HepG2 (cell line): Measurements from ENCODE around the gene LSM3. TPM values are rescaled to one million over a fixed set of nuclear protein-coding genes. Genes with fewer than 3 reads are reported as not detected.

ENCODE experiments used
- ATAC-seq: fragments of 200-7000 bp; cut with Tn5 transposase; 3 replicates; pipeline ENCODE4 v1.9.1; 2020; ENCODE audit warnings: mild to moderate bottlenecking, moderate library complexity
- BruUV-seq: library from RNA; stranded (reverse); fragments of 400-500 nt; replicated peaks from 2 replicates; lab custom pipeline; 2021; lab: Mats Ljungman, UMichigan
- CTCF ChIA-PET: fragments of 300-600 bp; formaldehyde crosslinking; extraction: SDS; loops from one replicate; lab custom pipeline; 2021; ENCODE audit warnings: low total read pairs, inconsistent platforms, low intra/inter-chr PET ratio; lab: Yijun Ruan, JAX
- POLR2A ChIA-PET: fragments of 350-600 bp; sonication (Branson Sonifier 250); formaldehyde crosslinking; loops from one replicate; lab custom pipeline; 2020; ENCODE audit warnings: antibody characterized with exemption, inconsistent platforms; lab: Yijun Ruan, JAX
- DNase-seq: peaks from one replicate; pipeline ENCODE4 v3.0.0-alpha.2; 2015; ENCODE audit warnings: low spot score
- FAIRE-seq: peaks from 3 replicates; lab custom pipeline; 2011; peaks lifted over from hg19 to GRCh38; lab: Jason Lieb, UNC
- H2AFZ ChIP-seq: one replicate; pipeline ENCODE4 v1.6.1; 2011; ENCODE audit warnings: low read length, inconsistent platforms
- H3K27ac ChIP-seq: fragments of 300-600 bp; 3 replicates; pipeline ENCODE4 v1.8.0; 2011; ENCODE audit warnings: mixed run types, mild to moderate bottlenecking, mixed read lengths, low read length, inconsistent platforms; ENCODE audit not compliant: insufficient read depth; ENCODE audit errors: extremely low read length
- H3K27me3 ChIP-seq, 2 experiments: fragments of 200-600 bp in 1 of 2; 2 replicates in 1 of 2; 3 replicates in 1 of 2; pipeline versions ENCODE4 v1.6.0 to v1.8.0; 2011; ENCODE audit warnings: low read length in 2 of 2, mild to moderate bottlenecking in 2 of 2, moderate library complexity in 2 of 2, inconsistent platforms in 1 of 2; ENCODE audit not compliant: insufficient read depth in 2 of 2, control insufficient read depth in 1 of 2
- H3K36me3 ChIP-seq, 2 experiments: fragments of 200-600 bp in 1 of 2; replicated peaks in 1 of 2; 2 replicates in 1 of 2; 3 replicates in 1 of 2; pipeline versions ENCODE4 v1.5.1 to v1.8.0; 2011; ENCODE audit warnings: low read length in 2 of 2, inconsistent platforms in 1 of 2; ENCODE audit not compliant: insufficient read depth in 2 of 2, control insufficient read depth in 1 of 2
- H3K4me1 ChIP-seq: 2 replicates; pipeline ENCODE4 v1.5.1; 2012; ENCODE audit warnings: low read length, inconsistent platforms; ENCODE audit not compliant: insufficient read depth
- H3K4me2 ChIP-seq: 2 replicates; pipeline ENCODE4 v1.6.0; 2011; ENCODE audit warnings: low read depth, low read length, inconsistent platforms
- H3K4me3 ChIP-seq, 3 experiments: fragments of 200-600 bp in 1 of 3; sonication (generic), shearing (Covaris generic) in 1 of 3; replicated peaks in 1 of 3; 2 replicates each; pipeline ENCODE4 v1.5.1; 2011 to 2016; ENCODE audit warnings: low read length in 3 of 3, inconsistent platforms in 2 of 3, low read depth in 2 of 3, mild to moderate bottlenecking in 2 of 3, control low read depth in 1 of 3, mixed read lengths in 1 of 3; ENCODE audit not compliant: insufficient read depth in 1 of 3
- H3K79me2 ChIP-seq: one replicate; pipeline ENCODE4 v1.6.1; 2011; ENCODE audit warnings: low read length, inconsistent platforms; ENCODE audit not compliant: insufficient read depth
- H3K9ac ChIP-seq: 2 replicates; pipeline ENCODE4 v1.6.0; 2011; ENCODE audit warnings: mild to moderate bottlenecking, low read depth, low read length, inconsistent platforms; ENCODE audit not compliant: insufficient read depth
- H3K9me3 ChIP-seq: 2 replicates; pipeline ENCODE4 v1.5.1; 2012; ENCODE audit warnings: mild to moderate bottlenecking, low read length
- H4K20me1 ChIP-seq: 2 replicates; pipeline ENCODE4 v1.6.0; 2011; ENCODE audit warnings: inconsistent platforms, mild to moderate bottlenecking, low read length, moderate library complexity; ENCODE audit not compliant: insufficient read depth
- CBFB ChIP-seq: sonication (generic); formaldehyde crosslinking; IDR thresholded peaks from 2 replicates; pipeline ENCODE4 v1.4.0; 2020; ENCODE audit warnings: missing genetic modification reagents
- ELF1 ChIP-seq: sonication (generic); formaldehyde crosslinking; IDR thresholded peaks from 2 replicates; pipeline ENCODE4 v1.4.0; 2020; ENCODE audit warnings: missing genetic modification reagents
- FOXA3 ChIP-seq: IDR thresholded peaks from 2 replicates; pipeline ENCODE4 v1.6.1; 2016; ENCODE audit warnings: missing genetic modification reagents, missing compliant biosample characterization
- FOXJ3 ChIP-seq: sonication (generic); formaldehyde crosslinking; IDR thresholded peaks from 2 replicates; pipeline ENCODE4 v1.4.0; 2020; ENCODE audit warnings: missing genetic modification reagents, mild to moderate bottlenecking, borderline replicate concordance
- GABPB1 ChIP-seq: IDR thresholded peaks from 2 replicates; pipeline ENCODE4 v1.6.1; 2016; ENCODE audit warnings: mild to moderate bottlenecking, missing genetic modification reagents, moderate library complexity, missing compliant biosample characterization
- SIX4 ChIP-seq: sonication (generic); formaldehyde crosslinking; IDR thresholded peaks from 2 replicates; pipeline ENCODE4 v1.4.0; 2020; ENCODE audit warnings: missing genetic modification reagents
- ZBTB42 ChIP-seq: sonication (generic); formaldehyde crosslinking; IDR thresholded peaks from 2 replicates; pipeline ENCODE4 v1.5.0; 2020; ENCODE audit warnings: mild to moderate bottlenecking, missing genetic modification reagents
- ZNF180 ChIP-seq: sonication (generic); formaldehyde crosslinking; IDR thresholded peaks from 2 replicates; pipeline ENCODE4 v1.4.0; 2020; ENCODE audit warnings: low read depth, missing genetic modification reagents, borderline replicate concordance
- ZNF724P ChIP-seq: sonication (generic); formaldehyde crosslinking; IDR thresholded peaks from 2 replicates; pipeline ENCODE4 v1.8.0; 2022; ENCODE audit warnings: missing genetic modification reagents, borderline replicate concordance
- ZNF780A ChIP-seq: sonication (generic); formaldehyde crosslinking; IDR thresholded peaks from 2 replicates; pipeline ENCODE4 v1.8.0; 2022; ENCODE audit warnings: mild to moderate bottlenecking, missing genetic modification reagents, moderate library complexity
- WGBS: methylation state at CpG from one replicate; pipeline ENCODE4 v1.1.6; 2017; ENCODE audit warnings: low lambda C conversion rate; 5-methylcytosine and 5-hydroxymethylcytosine counted together
- in situ Hi-C: cut with HindIII; loops from 2 replicates; pipeline ENCODE4 v1.10.0; 2017; ENCODE audit warnings: low pct_unique_long_range_greater_than_20kb; ENCODE audit not compliant: extremely low pct_ligation_motif_present
- intact Hi-C: fragments of 100-400 bp; cut with micrococcal nuclease; formaldehyde crosslinking; loops from one replicate; pipeline ENCODE4 v1.10.0; 2022; ENCODE audit not compliant: unreplicated experiment
- polyA plus RNA-seq, 8 experiments: library from polyadenylated mRNA; depleted of rRNA in 3 of 8; stranded (reverse) in 7 of 8; unstranded in 1 of 8; fragments of >200 nt; fragmentation: Illumina TruSeq in 4 of 8; extraction: Trizol in 4 of 8; gene quantifications; 2 replicates each; pipeline versions ENCODE4 v1.2.1 to v1.2.3, GENCODE V29; 2011 to 2016; ENCODE audit warnings: low read depth in 4 of 8, missing spikeins in 1 of 8, mixed read lengths in 1 of 8; ENCODE audit not compliant: insufficient read depth in 1 of 8
- total RNA-seq, 5 experiments: library from RNA; depleted of rRNA; stranded (reverse); fragments of >200 nt; fragmentation: Illumina TruSeq; extraction: Trizol; gene quantifications; 2 replicates each; pipeline ENCODE4 v1.2.3, GENCODE V29; 2016; ENCODE audit warnings: low read depth in 1 of 5
- TF ChIP-seq, protein P1 (sequence below): sonication (generic); formaldehyde crosslinking; IDR thresholded peaks from 2 replicates; pipeline ENCODE4 v1.4.0; 2020; ENCODE audit warnings: mild to moderate bottlenecking, missing genetic modification reagents
- TF ChIP-seq, protein P2 (sequence below): sonication (generic); formaldehyde crosslinking; IDR thresholded peaks from 2 replicates; pipeline ENCODE4 v1.4.0; 2020; ENCODE audit warnings: missing genetic modification reagents
- TF ChIP-seq, protein P3 (sequence below): sonication (generic); formaldehyde crosslinking; IDR thresholded peaks from 2 replicates; pipeline ENCODE4 v1.4.0; 2020; ENCODE audit warnings: missing genetic modification reagents, low read depth, mild to moderate bottlenecking, borderline replicate concordance
- TF ChIP-seq, protein P4 (sequence below): IDR thresholded peaks from 2 replicates; pipeline ENCODE4 v1.6.1; 2016; ENCODE audit warnings: mild to moderate bottlenecking

Gene LSM3
- total and polyA plus RNA-seq, 2 of the 13 experiments (the other 11 are each of a cell fraction or from before 2014, with no cell fraction given) = 5.1 to 19.4 TPM

DNA sequence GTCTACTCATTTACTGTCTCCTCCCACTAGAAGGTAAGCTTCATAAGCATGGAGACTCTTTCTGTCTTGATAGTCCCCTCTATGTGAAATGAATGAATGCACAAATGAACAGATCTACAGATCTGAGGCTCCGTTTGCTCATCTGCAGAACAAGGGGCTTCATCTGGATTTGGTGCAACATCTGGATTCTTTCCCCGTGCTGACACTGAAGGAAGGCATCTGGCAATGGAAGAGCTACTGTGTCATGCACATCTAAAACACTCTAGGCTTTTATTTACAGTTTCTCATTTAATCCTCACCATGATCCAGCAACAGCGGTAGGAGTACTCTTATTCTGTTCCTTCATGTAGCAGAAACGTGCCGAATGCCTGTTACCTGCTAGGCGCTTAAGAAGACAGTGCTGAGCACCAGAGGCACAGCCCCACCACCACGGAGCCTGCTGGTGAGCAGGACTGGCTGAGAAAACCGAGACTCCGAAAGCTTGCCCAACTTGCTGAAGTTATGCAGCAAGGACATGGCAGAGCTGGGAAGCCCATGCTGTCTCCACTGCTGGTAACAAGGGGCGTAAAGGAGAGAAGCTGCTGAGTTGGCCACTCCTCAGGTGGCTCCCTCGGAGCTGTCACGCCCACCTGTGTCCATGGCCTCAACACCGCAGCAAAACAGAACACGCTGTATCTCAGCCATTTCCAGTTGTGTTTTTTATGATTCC, 31.1 kb downstream of the LSM3 start:
- intact Hi-C loops = no loop called here
- in situ Hi-C loops = loop anchor here (10.0 kb wide), 2 partner anchors 255 to 315 kb away; no protein-coding TSS in a partner anchor
- WGBS = 68% methylated on average over 13 of the region's 14 CpGs

More for the DNA sequence above, 31.1 kb downstream of the LSM3 start:
- no peak for FAIRE-seq
- H2AFZ ChIP-seq = no peak overlapping the region
- no peaks in the 10 kb centered on the region for H3K36me3 ChIP-seq
- no peak for ATAC-seq
- peaks cover 45% of the 10 kb centered on the region for H3K4me1 ChIP-seq
- ChIA-PET CTCF (no interaction called here), POLR2A (no interaction called here)
- H3K27me3 ChIP-seq = no peaks in the 10 kb centered on the region
- H3K9me3 ChIP-seq = no peaks in the 10 kb centered on the region
- no peak overlapping the region for H3K4me2 ChIP-seq
- no peak overlapping the region for H3K27ac ChIP-seq
- DNase-seq = no peak
- no peak overlapping the region for H3K9ac ChIP-seq
- BruUV-seq = no TSS peak
- no peak overlapping the region for H3K4me3 ChIP-seq
- no peaks in the 10 kb centered on the region for H4K20me1 ChIP-seq
- TF ChIP-seq, protein P1, sequence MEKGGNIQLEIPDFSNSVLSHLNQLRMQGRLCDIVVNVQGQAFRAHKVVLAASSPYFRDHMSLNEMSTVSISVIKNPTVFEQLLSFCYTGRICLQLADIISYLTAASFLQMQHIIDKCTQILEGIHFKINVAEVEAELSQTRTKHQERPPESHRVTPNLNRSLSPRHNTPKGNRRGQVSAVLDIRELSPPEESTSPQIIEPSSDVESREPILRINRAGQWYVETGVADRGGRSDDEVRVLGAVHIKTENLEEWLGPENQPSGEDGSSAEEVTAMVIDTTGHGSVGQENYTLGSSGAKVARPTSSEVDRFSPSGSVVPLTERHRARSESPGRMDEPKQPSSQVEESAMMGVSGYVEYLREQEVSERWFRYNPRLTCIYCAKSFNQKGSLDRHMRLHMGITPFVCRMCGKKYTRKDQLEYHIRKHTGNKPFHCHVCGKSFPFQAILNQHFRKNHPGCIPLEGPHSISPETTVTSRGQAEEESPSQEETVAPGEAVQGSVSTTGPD (CRISPR knock-in tag) = no peak
- TF ChIP-seq, protein P2, sequence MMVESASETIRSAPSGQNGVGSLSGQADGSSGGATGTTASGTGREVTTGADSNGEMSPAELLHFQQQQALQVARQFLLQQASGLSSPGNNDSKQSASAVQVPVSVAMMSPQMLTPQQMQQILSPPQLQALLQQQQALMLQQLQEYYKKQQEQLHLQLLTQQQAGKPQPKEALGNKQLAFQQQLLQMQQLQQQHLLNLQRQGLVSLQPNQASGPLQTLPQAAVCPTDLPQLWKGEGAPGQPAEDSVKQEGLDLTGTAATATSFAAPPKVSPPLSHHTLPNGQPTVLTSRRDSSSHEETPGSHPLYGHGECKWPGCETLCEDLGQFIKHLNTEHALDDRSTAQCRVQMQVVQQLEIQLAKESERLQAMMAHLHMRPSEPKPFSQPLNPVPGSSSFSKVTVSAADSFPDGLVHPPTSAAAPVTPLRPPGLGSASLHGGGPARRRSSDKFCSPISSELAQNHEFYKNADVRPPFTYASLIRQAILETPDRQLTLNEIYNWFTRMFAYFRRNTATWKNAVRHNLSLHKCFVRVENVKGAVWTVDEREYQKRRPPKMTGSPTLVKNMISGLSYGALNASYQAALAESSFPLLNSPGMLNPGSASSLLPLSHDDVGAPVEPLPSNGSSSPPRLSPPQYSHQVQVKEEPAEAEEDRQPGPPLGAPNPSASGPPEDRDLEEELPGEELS (CRISPR knock-in tag) = no peak
- TF ChIP-seq FOXJ3 (CRISPR knock-in tag) (no peak), ZBTB42 (CRISPR knock-in tag) (no peak), SIX4 (no peak), FOXA3 (CRISPR knock-in tag) (no peak), GABPB1 (CRISPR knock-in tag) (no peak), CBFB (no peak), ZNF780A (CRISPR knock-in tag) (no peak), ELF1 (no peak), ZNF180 (CRISPR knock-in tag) (no peak), ZNF724P (no peak)
- TF ChIP-seq, protein P3, sequence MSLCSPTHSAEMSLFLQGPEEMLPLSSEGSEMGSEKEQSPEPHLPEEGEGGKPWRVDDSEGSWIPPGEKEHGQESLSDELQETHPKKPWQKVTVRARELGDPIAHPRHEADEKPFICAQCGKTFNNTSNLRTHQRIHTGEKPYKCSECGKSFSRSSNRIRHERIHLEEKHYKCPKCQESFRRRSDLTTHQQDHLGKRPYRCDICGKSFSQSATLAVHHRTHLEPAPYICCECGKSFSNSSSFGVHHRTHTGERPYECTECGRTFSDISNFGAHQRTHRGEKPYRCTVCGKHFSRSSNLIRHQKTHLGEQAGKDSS (CRISPR knock-in tag) = no peak
- TF ChIP-seq, protein P4, sequence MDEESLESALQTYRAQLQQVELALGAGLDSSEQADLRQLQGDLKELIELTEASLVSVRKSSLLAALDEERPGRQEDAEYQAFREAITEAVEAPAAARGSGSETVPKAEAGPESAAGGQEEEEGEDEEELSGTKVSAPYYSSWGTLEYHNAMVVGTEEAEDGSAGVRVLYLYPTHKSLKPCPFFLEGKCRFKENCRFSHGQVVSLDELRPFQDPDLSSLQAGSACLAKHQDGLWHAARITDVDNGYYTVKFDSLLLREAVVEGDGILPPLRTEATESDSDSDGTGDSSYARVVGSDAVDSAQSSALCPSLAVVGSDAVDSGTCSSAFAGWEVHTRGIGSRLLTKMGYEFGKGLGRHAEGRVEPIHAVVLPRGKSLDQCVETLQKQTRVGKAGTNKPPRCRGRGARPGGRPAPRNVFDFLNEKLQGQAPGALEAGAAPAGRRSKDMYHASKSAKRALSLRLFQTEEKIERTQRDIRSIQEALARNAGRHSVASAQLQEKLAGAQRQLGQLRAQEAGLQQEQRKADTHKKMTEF = no peak
- no peaks in the 10 kb centered on the region for H3K79me2 ChIP-seq
